Activated CD4-positive, alpha-beta T cell treated with anti-CD3 and anti-CD28 coated beads, Interleukin-2, amount 10 ng/mL, durations not matched to agents 24 days and 14 days (primary cell): Measurements from ENCODE around the gene TMEM203. TPM values are rescaled to one million over a fixed set of nuclear protein-coding genes. Genes with fewer than 3 reads are reported as not detected.

ENCODE experiments used
- DNase-seq: peaks from one replicate; pipeline ENCODE4 v3.0.0; 2022
- H3K27ac Mint-ChIP-seq: one replicate; pipeline ENCODE4 v1.8.0; 2022; ENCODE audit warnings: mild to moderate bottlenecking, mixed read lengths
- H3K27me3 Mint-ChIP-seq: one replicate; pipeline ENCODE4 v1.8.0; 2022; ENCODE audit warnings: mixed read lengths
- H3K36me3 Mint-ChIP-seq: one replicate; pipeline ENCODE4 v1.8.0; 2022; ENCODE audit warnings: low read depth, mild to moderate bottlenecking, mixed read lengths
- H3K4me1 Mint-ChIP-seq: one replicate; pipeline ENCODE4 v1.8.0; 2021; ENCODE audit warnings: mixed read lengths
- H3K4me3 Mint-ChIP-seq: one replicate; pipeline ENCODE4 v1.8.0; 2022; ENCODE audit warnings: mild to moderate bottlenecking, moderate library complexity, mixed read lengths
- H3K9me3 Mint-ChIP-seq: one replicate; pipeline ENCODE4 v1.8.0; 2021; ENCODE audit warnings: mixed read lengths
- intact Hi-C: fragments of 100-400 bp; cut with micrococcal nuclease; formaldehyde crosslinking; loops from one replicate; pipeline ENCODE4 v1.15.1; 2023
- total RNA-seq: library from RNA; stranded (reverse); gene quantifications from 2 replicates; pipeline ENCODE4 v1.2.3, GENCODE V29; 2022

TMEM203 gene
- 38.8 and 39.3 TPM in 2 replicates for total RNA-seq

- peaks cover 30% of the 10 kb centered on the region for H3K4me1 Mint-ChIP-seq
- H3K9me3 Mint-ChIP-seq, result no peaks in the 10 kb centered on the region
- H3K27ac Mint-ChIP-seq, result peak within 1 kb of the TSS; percentile 93
- peak within 1 kb of the TSS; percentile 94 for H3K4me3 Mint-ChIP-seq
- intact Hi-C loops, result loop anchor here (1.0 kb wide), 3 partner anchors 17 to 76 kb away; partner anchors contain the start of genes ANAPC2 and SSNA1
- no peaks in the 10 kb centered on the region for H3K27me3 Mint-ChIP-seq
- peaks cover 26% of the 10 kb centered on the region for H3K36me3 Mint-ChIP-seq
- DNase-seq, result peak; percentile 99
Observed at GRCh38 chr9:137205126-137206069, at the start of gene TMEM203, which contains the start of gene NDOR1. TMEM203 (minus strand) TSS chr9:137205648; CDS start chr9:137205414, 234 bp downstream. NDOR1 (plus strand) TSS chr9:137205700; CDS start chr9:137205778, 78 bp downstream.

- H3K4me3 Mint-ChIP-seq, result peak within 1 kb of the TSS; percentile 90
- H3K36me3 Mint-ChIP-seq, result peaks cover 12% of the 10 kb centered on the region
- H3K9me3 Mint-ChIP-seq, result no peaks in the 10 kb centered on the region
Observed at GRCh38 chr9:137254624-137255447, 49.4 kb upstream of the TMEM203 start, which contains the start of gene NELFB. NELFB (plus strand) TSS chr9:137255327.

GRCh38 chr9:137253717-137254623 lies 48.5 kb upstream of the TMEM203 start:
- Mint-ChIP-seq H3K27me3 (peaks cover 1% of the 10 kb centered on the region), H3K27ac (peak overlapping the region; percentile 83), H3K4me1 (peaks cover 13% of the 10 kb centered on the region), H3K4me3 (peak overlapping the region; percentile 90), H3K9me3 (no peaks in the 10 kb centered on the region), H3K36me3 (peaks cover 9% of the 10 kb centered on the region)
- DNase-seq, result peak; percentile 64
- intact Hi-C loops, result no loop called here

More at GRCh38 chr9:137254624-137255447, 49.4 kb upstream of the TMEM203 start, which contains the start of gene NELFB:
- peak; percentile 100 for DNase-seq
- Mint-ChIP-seq H3K27me3 (peaks cover 1% of the 10 kb centered on the region), H3K4me1 (peaks cover 13% of the 10 kb centered on the region), H3K27ac (peak within 1 kb of the TSS; percentile 84)
- intact Hi-C loops, result loop anchor here (1.0 kb wide), 1 partner anchor 14 kb away; the partner anchor contains the start of gene TUBB4B

- intact Hi-C loops, result no loop called here
- Mint-ChIP-seq H3K27me3 (peaks cover 1% of the 10 kb centered on the region), H3K9me3 (no peaks in the 10 kb centered on the region), H3K4me1 (peaks cover 13% of the 10 kb centered on the region), H3K4me3 (no peak overlapping the region), H3K27ac (no peak overlapping the region), H3K36me3 (peaks cover 5% of the 10 kb centered on the region)
- DNase-seq, result no peak
Observed at GRCh38 chr9:137252555-137253506, 47.4 kb upstream of the TMEM203 start.

- H3K9me3 Mint-ChIP-seq, result no peaks in the 10 kb centered on the region
- peaks cover 3% of the 10 kb centered on the region for H3K36me3 Mint-ChIP-seq
- DNase-seq, result no peak
- no peak overlapping the region for H3K4me3 Mint-ChIP-seq
- H3K27ac Mint-ChIP-seq, result no peak overlapping the region
- H3K4me1 Mint-ChIP-seq, result peaks cover 10% of the 10 kb centered on the region
- intact Hi-C loops, result no loop called here
- peaks cover 1% of the 10 kb centered on the region for H3K27me3 Mint-ChIP-seq
Observed at GRCh38 chr9:137251490-137252268, 46.2 kb upstream of the TMEM203 start.

- Mint-ChIP-seq H3K4me3 (no peak within 1 kb of the TSS), H3K36me3 (peaks cover 3% of the 10 kb centered on the region), H3K27me3 (peaks cover 1% of the 10 kb centered on the region), H3K9me3 (no peaks in the 10 kb centered on the region), H3K27ac (no peak within 1 kb of the TSS), H3K4me1 (peaks cover 6% of the 10 kb centered on the region)
- intact Hi-C loops, result no loop called here
- DNase-seq, result no peak
Observed at GRCh38 chr9:137251194-137251461, 45.7 kb upstream of the TMEM203 start, which contains the start of gene STPG3. STPG3 (plus strand) TSS chr9:137251286; CDS start chr9:137251287, 1 bp downstream.

GRCh38 chr9:137250329-137251193 lies 45.1 kb upstream of the TMEM203 start:
- Mint-ChIP-seq H3K27ac (no peak overlapping the region), H3K4me3 (no peak overlapping the region), H3K9me3 (no peaks in the 10 kb centered on the region)

GRCh38 chr9:137247916-137248175 lies 42.4 kb upstream of the TMEM203 start:
- intact Hi-C loops, result no loop called here
- no peak for DNase-seq
- H3K27me3 Mint-ChIP-seq, result no peaks in the 10 kb centered on the region
- H3K4me1 Mint-ChIP-seq, result peaks cover 4% of the 10 kb centered on the region
- H3K27ac Mint-ChIP-seq, result no peak overlapping the region
- H3K4me3 Mint-ChIP-seq, result no peak overlapping the region
- no peaks in the 10 kb centered on the region for H3K9me3 Mint-ChIP-seq
- H3K36me3 Mint-ChIP-seq, result peaks cover 10% of the 10 kb centered on the region

More at GRCh38 chr9:137250329-137251193, 45.1 kb upstream of the TMEM203 start:
- DNase-seq, result no peak
- H3K36me3 Mint-ChIP-seq, result peaks cover 3% of the 10 kb centered on the region
- H3K4me1 Mint-ChIP-seq, result peaks cover 5% of the 10 kb centered on the region
- peaks cover 1% of the 10 kb centered on the region for H3K27me3 Mint-ChIP-seq
- intact Hi-C loops, result no loop called here

GRCh38 chr9:137247135-137247915 lies 41.9 kb upstream of the TMEM203 start:
- peak; percentile 61 for DNase-seq
- no peak overlapping the region for H3K4me3 Mint-ChIP-seq
- H3K36me3 Mint-ChIP-seq, result peaks cover 15% of the 10 kb centered on the region
- H3K27ac Mint-ChIP-seq, result no peak overlapping the region
- intact Hi-C loops, result no loop called here
- no peaks in the 10 kb centered on the region for H3K27me3 Mint-ChIP-seq
- H3K4me1 Mint-ChIP-seq, result peaks cover 9% of the 10 kb centered on the region
- H3K9me3 Mint-ChIP-seq, result no peaks in the 10 kb centered on the region

GRCh38 chr9:137245450-137246421 lies 40.3 kb upstream of the TMEM203 start:
- H3K9me3 Mint-ChIP-seq, result no peaks in the 10 kb centered on the region
- peaks cover 2% of the 10 kb centered on the region for H3K27me3 Mint-ChIP-seq
- H3K4me1 Mint-ChIP-seq, result peaks cover 12% of the 10 kb centered on the region
- no peak overlapping the region for H3K4me3 Mint-ChIP-seq
- intact Hi-C loops, result no loop called here
- H3K36me3 Mint-ChIP-seq, result peaks cover 26% of the 10 kb centered on the region
- no peak overlapping the region for H3K27ac Mint-ChIP-seq
- DNase-seq, result peak; percentile 64
